ENCODE measurements around the gene MKNK1. TPM values are rescaled to one million over a fixed set of nuclear protein-coding genes. Genes with fewer than 3 reads are reported as not detected.

MKNK1 gene
- total RNA-seq, 1 donor = 17.2 TPM

GRCh38 chr1:46619656-46620258 is 15.7 kb upstream of the MKNK1 start:
- DNase-seq (ENCODE audit: low read depth in 2 of 3, low spot score in 2 of 3) = no peak

GRCh38 chr1:46618754-46619415 is 14.8 kb upstream of the MKNK1 start:
- DNase-seq (ENCODE audit: low read depth in 2 of 3, low spot score in 2 of 3) = no peak

- no peak for DNase-seq (ENCODE audit: low read depth in 2 of 3, low spot score in 2 of 3)
Observed at GRCh38 chr1:46617833-46618232, 13.8 kb upstream of the MKNK1 start.

- DNase-seq (ENCODE audit: low read depth in 2 of 3, low spot score in 2 of 3) = no peak
Observed at GRCh38 chr1:46617108-46617800, 13.2 kb upstream of the MKNK1 start.

GRCh38 chr1:46616277-46617107 is 12.4 kb upstream of the MKNK1 start, which contains the start of gene MOB3C:
MOB3C (minus strand) TSS chr1:46616811; CDS start chr1:46613321, 3,490 bp downstream.
- DNase-seq (ENCODE audit: low read depth in 2 of 3, low spot score in 2 of 3) = peak in 2 of 3 donors; percentile 36 to 46

GRCh38 chr1:46615735-46616134 is 11.7 kb upstream of the MKNK1 start:
- no peak for DNase-seq (ENCODE audit: low read depth in 2 of 3, low spot score in 2 of 3)

- no peak for DNase-seq (ENCODE audit: low read depth in 2 of 3, low spot score in 2 of 3)
Observed at GRCh38 chr1:46615088-46615487, 11.0 kb upstream of the MKNK1 start.

GRCh38 chr1:46614604-46614984 is 10.5 kb upstream of the MKNK1 start:
- DNase-seq (ENCODE audit: low read depth in 2 of 3, low spot score in 2 of 3) = no peak

GRCh38 chr1:46613661-46614603 is 9.9 kb upstream of the MKNK1 start:
- DNase-seq (ENCODE audit: low read depth in 2 of 3, low spot score in 2 of 3) = peak in 2 of 3 donors; percentile 54 to 74

- DNase-seq (ENCODE audit: low read depth in 2 of 3, low spot score in 2 of 3) = no peak
Observed at GRCh38 chr1:46612937-46613660, 9.0 kb upstream of the MKNK1 start.

- peak in 2 of 3 donors; percentile 39 to 54 for DNase-seq (ENCODE audit: low read depth in 2 of 3, low spot score in 2 of 3)
Observed at GRCh38 chr1:46611691-46612221, 7.7 kb upstream of the MKNK1 start.

- DNase-seq (ENCODE audit: low read depth in 2 of 3, low spot score in 2 of 3) = no peak
Observed at GRCh38 chr1:46607345-46608130, 3.5 kb upstream of the MKNK1 start.

- no peak for DNase-seq (ENCODE audit: low read depth in 2 of 3, low spot score in 2 of 3)
Observed at GRCh38 chr1:46606255-46606965, 2.3 kb upstream of the MKNK1 start.

GRCh38 chr1:46605232-46605631 is 1.2 kb upstream of the MKNK1 start:
- DNase-seq (ENCODE audit: low read depth in 2 of 3, low spot score in 2 of 3) = peak in 2 of 3 donors; percentile 28 to 48

- no peak for DNase-seq (ENCODE audit: low read depth in 2 of 3, low spot score in 2 of 3)
Observed at GRCh38 chr1:46603481-46603857, 599 bp downstream of the MKNK1 start.

- no peak for DNase-seq (ENCODE audit: low read depth in 2 of 3, low spot score in 2 of 3)
Observed at GRCh38 chr1:46601257-46602007, 2.6 kb downstream of the MKNK1 start.
